Activated naive CD8-positive, alpha-beta T cell treated with anti-CD3 and anti-CD28 coated beads for 36 hours (primary cell): ENCODE data around the gene NPIPB9. TPM values are rescaled to one million over a fixed set of nuclear protein-coding genes. Genes with fewer than 3 reads are reported as not detected.
"Not testable (repeated sequence)": the region's sequence is repeated elsewhere in the genome, so short reads cannot be mapped to it uniquely, and the experiment has no call there.

Source experiments
- DNase-seq: peaks from one replicate; pipeline ENCODE4 v3.0.0; 2021
- H3K27ac Mint-ChIP-seq: one replicate; pipeline ENCODE4 v1.8.0; 2022; ENCODE audit warnings: mild to moderate bottlenecking, moderate library complexity, mixed read lengths
- H3K27me3 Mint-ChIP-seq: one replicate; pipeline ENCODE4 v1.8.0; 2022; ENCODE audit warnings: mild to moderate bottlenecking, mixed read lengths
- H3K36me3 Mint-ChIP-seq: one replicate; pipeline ENCODE4 v1.8.0; 2021; ENCODE audit warnings: mild to moderate bottlenecking, mixed read lengths
- H3K4me1 Mint-ChIP-seq: one replicate; pipeline ENCODE4 v1.8.0; 2021; ENCODE audit warnings: mixed read lengths
- H3K4me3 Mint-ChIP-seq: one replicate; pipeline ENCODE4 v1.8.0; 2022; ENCODE audit warnings: mild to moderate bottlenecking, moderate library complexity, mixed read lengths
- H3K9me3 Mint-ChIP-seq: one replicate; pipeline ENCODE4 v1.8.0; 2022; ENCODE audit warnings: mixed read lengths
- total RNA-seq, 2 experiments: library from RNA; stranded (reverse); gene quantifications; one replicate each; pipeline ENCODE4 v1.2.3, GENCODE V29; 2021

NPIPB9 gene
- total RNA-seq, 2 experiments from 2014 or later: 1.6 to 1.8 TPM

DNA sequence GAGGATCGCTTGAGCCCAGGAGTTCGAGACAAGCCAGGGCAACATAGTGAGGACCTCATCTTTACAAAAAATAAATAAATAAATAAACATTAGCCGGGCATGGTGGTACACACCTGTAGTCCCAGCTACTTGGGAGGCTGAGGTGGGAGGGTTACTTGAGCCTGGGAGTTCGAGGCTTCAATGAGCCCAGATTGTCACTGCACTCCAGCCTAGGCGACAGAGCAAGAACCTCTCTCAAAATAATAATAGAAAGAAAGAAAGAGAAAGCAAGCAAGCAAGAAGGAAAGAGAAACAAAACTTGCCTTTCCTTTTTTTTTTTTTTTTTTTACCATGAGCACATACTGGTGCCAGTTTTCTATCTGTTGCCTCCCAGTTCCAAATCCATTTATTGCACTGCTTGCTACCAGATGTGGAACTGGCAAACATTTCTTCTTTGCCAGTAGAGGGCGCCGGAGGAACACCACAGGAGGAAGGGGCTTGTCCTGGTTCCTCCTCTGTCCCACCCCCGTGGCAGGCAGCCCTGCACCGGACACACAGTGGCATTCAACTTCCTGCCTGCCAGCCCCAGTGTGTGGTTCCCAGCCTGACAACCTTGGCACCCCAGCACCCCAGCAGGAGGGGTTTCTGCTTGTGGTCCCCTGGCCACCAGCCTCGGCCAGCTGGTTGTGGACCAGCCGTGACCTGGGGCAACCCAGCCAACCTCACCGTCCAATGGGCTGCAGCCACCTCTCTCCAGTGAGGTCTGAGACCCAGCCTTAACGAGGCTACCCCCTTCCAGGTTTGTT lies 50.8 kb downstream of the NPIPB9 start:
- H3K4me3 Mint-ChIP-seq: peak overlapping the region; percentile 53
- not testable (repeated sequence) for H3K36me3 Mint-ChIP-seq, H3K27me3 Mint-ChIP-seq, H3K4me1 Mint-ChIP-seq, H3K9me3 Mint-ChIP-seq, H3K27ac Mint-ChIP-seq
- peak; percentile 49 for DNase-seq

DNA sequence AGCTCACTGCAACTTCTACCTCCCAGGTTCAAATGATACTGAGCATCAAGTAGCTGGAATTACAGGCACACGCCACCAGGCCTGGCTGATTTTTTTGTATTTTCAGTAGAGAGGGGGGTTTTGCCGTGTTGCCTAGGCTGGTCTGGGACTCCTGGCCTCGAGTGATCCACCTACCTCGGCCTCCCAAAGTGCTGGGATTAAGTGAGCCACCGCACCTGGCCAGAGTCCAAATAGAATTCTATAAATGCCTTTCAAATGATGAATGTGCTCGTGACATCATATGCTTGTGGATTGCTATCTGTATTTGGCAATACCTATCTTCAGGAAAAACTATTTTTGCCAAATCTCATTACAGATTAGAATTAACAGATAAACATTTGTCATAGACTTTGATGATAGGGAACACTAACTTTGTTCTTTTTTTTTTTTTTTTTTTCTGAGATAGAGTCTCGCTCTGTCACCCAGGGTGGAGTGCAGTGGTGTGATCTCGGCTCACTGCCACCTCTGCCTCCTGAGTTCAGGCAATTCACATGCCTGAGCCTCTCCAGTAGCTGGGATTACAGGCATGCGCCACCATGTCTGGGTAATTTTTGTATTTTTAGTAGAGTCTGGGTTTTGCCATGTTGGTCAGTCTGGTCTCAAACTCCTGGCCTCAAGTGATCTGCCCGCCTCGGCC lies 56.0 kb downstream of the NPIPB9 start:
- H3K9me3 Mint-ChIP-seq: not testable (repeated sequence)

DNA sequence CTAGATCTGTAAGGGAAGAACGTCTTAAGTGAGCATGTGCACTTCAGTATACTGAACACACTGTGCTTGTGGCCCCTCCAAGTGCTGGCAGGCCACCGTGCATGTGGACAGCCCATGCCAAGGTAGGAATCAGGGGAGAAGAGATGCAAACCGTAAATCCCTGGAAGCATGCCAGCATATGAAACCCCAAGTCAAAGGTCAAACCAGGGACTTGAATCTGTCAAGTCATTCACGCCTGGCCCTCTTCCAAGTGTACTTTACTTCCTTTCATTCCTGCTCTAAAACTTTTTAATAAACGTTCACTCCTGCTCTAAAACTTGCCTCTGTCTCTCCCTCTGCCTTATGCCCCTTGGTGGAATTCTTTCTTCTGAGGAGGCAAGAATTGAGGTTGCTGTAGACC lies 68.4 kb downstream of the NPIPB9 start:
- DNase-seq: no peak
- H3K4me1 Mint-ChIP-seq: peaks cover 29% of the 10 kb centered on the region
- peak overlapping the region; percentile 47 for H3K27ac Mint-ChIP-seq
- H3K4me3 Mint-ChIP-seq: no peak overlapping the region
- H3K9me3 Mint-ChIP-seq: peaks cover 2% of the 10 kb centered on the region
- peaks cover 5% of the 10 kb centered on the region for H3K27me3 Mint-ChIP-seq
- H3K36me3 Mint-ChIP-seq: peaks cover 37% of the 10 kb centered on the region

More for the DNA sequence above, 56.0 kb downstream of the NPIPB9 start:
- not testable (repeated sequence) for H3K4me1 Mint-ChIP-seq, DNase-seq, H3K27me3 Mint-ChIP-seq, H3K4me3 Mint-ChIP-seq, H3K36me3 Mint-ChIP-seq, H3K27ac Mint-ChIP-seq

DNA sequence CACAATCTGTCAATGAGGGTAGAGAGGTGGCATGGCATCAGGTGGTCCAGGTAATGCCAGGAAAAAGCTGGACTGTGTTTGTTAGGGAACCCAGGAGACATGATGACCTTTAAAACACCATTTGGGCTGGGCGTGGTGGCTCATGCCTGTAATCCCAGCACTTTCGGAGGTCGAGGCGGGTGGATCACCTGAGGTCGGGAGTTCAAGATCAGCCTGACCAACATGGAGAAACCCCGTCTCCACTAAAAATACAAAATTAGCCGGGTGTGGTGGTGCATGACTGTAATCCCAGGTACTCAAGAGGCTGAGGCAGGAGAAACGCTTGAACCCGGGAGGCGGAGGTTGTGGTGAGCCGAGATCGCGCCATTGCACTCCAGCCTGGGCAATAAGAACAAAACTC lies 69.0 kb downstream of the NPIPB9 start:
- H3K27me3 Mint-ChIP-seq, H3K9me3 Mint-ChIP-seq, DNase-seq, H3K4me3 Mint-ChIP-seq: not testable (repeated sequence)
- H3K4me1 Mint-ChIP-seq: peaks cover 35% of the 10 kb centered on the region
- H3K36me3 Mint-ChIP-seq: peaks cover 43% of the 10 kb centered on the region
- peak overlapping the region; percentile 47 for H3K27ac Mint-ChIP-seq

DNA sequence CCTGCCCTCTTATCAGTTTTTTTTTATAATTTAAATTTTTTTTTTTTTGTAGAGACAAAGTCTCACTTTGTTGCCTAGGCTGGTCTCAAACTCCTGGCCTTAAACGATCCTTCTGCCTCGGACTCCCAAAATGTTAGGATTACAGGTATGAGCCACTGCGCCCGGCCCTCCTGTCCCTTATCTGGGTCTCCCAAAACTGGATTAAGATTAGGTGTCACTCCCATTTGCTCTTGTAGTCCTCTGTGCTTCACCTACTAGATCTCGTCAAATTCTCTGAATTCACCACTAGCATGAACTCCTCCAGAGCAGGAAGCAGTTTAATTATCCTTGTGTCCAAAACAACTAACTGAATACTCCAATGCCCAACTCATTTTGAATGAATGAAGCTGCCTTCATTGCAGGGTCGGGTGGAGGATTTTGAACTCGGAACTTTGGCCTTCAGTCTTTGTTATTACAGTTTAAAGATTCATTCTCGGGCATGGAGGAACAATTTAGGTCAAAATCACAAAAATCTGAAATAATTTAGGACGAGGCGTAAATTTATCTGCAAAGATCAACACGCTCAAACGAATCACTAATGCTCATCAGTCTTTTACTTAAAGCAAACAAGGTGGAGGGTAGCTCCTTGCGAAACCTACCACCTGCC lies 70.4 kb downstream of the NPIPB9 start:
- peaks cover 5% of the 10 kb centered on the region for H3K27me3 Mint-ChIP-seq
- peaks cover 48% of the 10 kb centered on the region for H3K4me1 Mint-ChIP-seq
- H3K4me3 Mint-ChIP-seq: peak overlapping the region; percentile 93
- DNase-seq: no peak
- no peaks in the 10 kb centered on the region for H3K9me3 Mint-ChIP-seq
- peaks cover 54% of the 10 kb centered on the region for H3K36me3 Mint-ChIP-seq
- peak overlapping the region; percentile 93 for H3K27ac Mint-ChIP-seq

Other genes with a start within 250 kb of the NPIPB9 start
- not detected for gene IL27, start 245.0 kb upstream of the NPIPB9 start, total RNA-seq
- gene NUPR1, start 212.8 kb upstream of the NPIPB9 start, total RNA-seq: not detected
- 10 to 100 TPM; 27.7 to 30.0 TPM for gene SGF29, start 197.9 kb upstream of the NPIPB9 start, total RNA-seq
- gene SULT1A2, start 154.7 kb upstream of the NPIPB9 start, total RNA-seq: under 1 TPM; 0.24 to 0.68 TPM
- gene SULT1A1, start 141.7 kb upstream of the NPIPB9 start, total RNA-seq: 10 to 100 TPM; 11.6 to 13.3 TPM
- under 1 TPM in 1 of 2 experiments, not detected in 1; 0.39 TPM for gene NPIPB8, start 113.7 kb upstream of the NPIPB9 start, total RNA-seq
- 100 to 1,000 TPM; 825 to 930 TPM for gene EIF3C, start 40.3 kb upstream of the NPIPB9 start, total RNA-seq
- gene ATXN2L, start 71.2 kb downstream of the NPIPB9 start, total RNA-seq: 100 to 1,000 TPM; 296 to 308 TPM
- 100 to 1,000 TPM; 360 to 382 TPM for gene TUFM, start 94.6 kb downstream of the NPIPB9 start, total RNA-seq
- 10 to 100 TPM; 33.8 to 34.7 TPM for gene SH2B1, start 112.1 kb downstream of the NPIPB9 start, total RNA-seq
- gene ATP2A1, start 126.7 kb downstream of the NPIPB9 start, total RNA-seq: 1 to 10 TPM; 2.0 to 2.8 TPM
- gene RABEP2, start 173.5 kb downstream of the NPIPB9 start, total RNA-seq: 10 to 100 TPM; 11.4 to 12.5 TPM
- 1 to 10 TPM; 2.1 to 2.6 TPM for gene CD19, start 180.2 kb downstream of the NPIPB9 start, total RNA-seq
- gene NFATC2IP, start 199.2 kb downstream of the NPIPB9 start, total RNA-seq: 10 to 100 TPM; 65.6 to 74.4 TPM
- gene SPNS1, start 223.0 kb downstream of the NPIPB9 start, total RNA-seq: 10 to 100 TPM; 24.4 to 26.3 TPM
- gene LAT, start 233.3 kb downstream of the NPIPB9 start, total RNA-seq: 100 to 1,000 TPM; 159 to 175 TPM